MV-4-11 (cell line): Measurements from ENCODE around the gene ERC2.

Experiments used
- DNase-seq: peaks from one replicate; lab custom pipeline; 2025; lab: John Stamatoyannopoulos, UW

Gene ERC2

DNA sequence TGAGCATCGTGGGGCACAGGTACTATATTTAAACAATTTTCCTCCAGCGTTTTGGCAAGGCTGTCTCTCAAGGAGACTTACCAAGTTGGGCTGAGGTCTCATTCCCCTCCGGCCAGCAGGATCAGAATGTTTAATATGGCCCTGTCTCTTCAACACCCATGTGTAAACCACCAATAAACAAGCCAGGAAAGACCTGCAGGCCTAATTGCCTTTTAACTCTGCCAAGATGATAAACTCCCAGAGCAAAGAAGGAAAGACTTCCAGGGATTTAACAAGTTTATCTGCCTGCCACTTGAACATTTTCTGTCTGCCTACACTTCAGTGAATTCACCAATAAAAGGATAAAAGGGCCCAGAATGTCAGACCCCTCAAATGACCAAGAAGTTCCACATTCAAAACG lies 850.9 kb downstream of the ERC2 start:
- no peak for DNase-seq

DNA sequence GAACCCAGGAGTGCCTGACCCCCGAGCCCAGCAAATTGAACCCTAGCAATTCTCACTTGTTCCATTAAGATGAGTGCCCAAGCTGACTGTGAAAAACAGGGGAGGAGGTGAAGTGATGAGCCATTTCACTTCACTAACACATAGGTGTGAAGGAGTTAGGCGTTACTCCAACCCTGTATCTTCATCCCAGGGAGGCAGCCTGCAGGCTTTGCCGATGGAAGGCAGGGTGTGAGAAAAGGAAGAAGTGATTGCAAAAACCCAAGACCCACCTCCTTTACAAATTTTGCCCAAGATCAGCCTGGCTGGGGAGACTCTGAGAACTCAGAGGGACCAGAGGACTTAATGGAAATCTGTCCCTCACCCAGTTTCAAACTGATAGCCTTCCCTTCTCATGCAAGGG lies 851.5 kb downstream of the ERC2 start:
- DNase-seq, result no peak

DNA sequence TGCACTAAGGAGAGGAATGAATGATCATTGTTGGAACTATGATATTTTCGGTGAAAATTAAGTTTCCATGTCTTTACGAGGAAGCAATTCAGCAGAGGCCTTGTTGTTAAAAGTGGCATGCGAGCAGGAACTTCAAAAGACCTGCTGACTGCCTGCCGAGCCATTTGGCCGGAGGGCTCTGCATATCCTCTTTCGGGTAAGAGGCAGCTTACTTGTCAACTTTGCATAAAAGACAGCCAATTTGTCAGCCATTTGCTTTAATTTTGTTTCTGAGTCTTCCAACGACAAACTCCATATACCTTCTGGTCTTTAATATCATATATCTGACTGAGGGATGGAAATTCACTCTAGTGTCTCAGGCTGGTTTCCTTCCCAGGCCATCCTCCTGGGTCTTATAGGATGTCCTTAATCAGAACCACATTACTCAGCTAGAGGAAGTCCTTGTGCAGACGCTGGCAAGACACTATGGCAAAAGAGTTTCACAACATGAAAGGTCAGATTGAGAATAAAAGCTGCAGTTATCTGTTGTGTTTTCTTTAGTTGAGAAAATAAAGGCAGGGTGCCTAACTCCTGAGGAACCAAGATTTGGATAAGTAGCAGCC lies 852.5 kb downstream of the ERC2 start:
- DNase-seq, result peak; percentile 65

DNA sequence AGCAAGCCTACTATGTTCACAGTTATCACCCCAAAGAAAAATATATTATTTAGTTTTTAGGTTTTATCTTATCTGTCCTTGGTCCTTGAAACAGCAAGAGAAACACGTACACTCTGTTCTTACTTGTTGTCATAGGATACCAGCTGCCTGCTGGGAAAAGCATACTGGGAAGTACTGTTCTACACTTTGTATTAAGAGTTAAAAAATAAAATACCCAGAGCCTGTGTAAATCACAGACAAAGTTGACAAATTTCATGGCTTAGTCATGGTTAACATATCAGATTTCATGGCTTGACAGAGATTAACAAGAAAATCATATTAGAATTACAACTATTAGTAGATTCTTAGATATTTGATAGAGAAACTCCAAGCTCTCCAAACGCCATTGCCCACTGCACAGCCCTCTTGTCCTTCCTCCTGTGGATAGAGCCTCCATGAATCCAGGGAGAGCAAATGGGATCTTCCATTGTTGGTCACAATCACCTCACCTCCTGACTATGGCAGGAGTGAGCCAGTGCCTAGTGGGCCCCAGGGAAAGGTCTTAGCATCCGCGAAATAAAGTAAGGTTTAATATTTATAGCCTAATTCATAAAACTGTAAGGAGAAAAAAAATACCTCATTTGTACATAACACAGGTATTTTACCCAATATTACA lies 853.1 kb downstream of the ERC2 start:
- no peak for DNase-seq

DNA sequence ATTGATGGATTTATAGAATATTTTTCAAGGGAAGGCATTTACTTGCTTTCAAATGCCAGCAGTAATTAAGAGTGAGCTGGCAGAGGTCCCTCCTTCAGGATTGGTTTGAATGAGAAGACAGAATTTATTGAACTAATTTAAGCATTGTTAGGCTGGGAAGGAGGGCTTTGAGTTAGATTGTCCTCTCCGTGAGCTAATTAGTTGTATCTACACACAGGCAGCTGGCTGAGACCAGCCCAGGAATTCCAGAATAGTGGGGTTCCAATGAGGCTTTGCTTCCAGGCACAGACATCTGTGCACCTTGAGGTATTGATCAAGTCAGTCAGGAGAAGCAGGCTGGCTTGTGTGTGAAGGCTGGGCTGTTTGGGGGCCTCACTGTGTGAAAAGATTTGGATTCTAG lies 857.1 kb downstream of the ERC2 start:
- DNase-seq, result no peak

DNA sequence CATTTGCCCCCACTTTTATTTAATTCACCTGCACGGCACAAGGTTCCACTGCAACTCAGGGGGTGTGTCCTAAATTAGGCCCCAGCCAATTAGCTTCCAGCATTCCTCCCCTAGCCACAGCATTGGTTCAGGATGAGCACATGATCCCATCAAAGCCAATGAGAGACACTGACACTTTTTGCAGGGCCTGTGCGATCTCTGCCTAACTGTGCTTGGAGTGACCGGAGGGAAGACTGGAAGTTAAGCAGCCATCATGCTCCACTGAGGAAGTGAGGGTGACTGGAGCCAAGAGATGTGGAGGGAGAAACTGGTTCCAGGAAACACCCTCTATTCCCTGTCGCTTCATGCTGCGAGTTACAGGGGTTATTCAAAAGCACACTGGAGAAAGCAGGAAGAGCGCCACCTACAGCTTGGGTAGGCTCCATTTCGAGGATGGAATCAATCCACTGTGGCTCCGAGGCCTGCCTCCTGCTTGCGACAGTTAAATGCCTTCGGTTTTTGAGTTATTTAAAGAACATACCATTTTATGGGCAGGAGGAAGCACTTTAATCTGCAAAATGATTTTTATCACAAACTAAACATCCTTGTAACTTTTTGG lies 858.9 kb downstream of the ERC2 start:
- no peak for DNase-seq

DNA sequence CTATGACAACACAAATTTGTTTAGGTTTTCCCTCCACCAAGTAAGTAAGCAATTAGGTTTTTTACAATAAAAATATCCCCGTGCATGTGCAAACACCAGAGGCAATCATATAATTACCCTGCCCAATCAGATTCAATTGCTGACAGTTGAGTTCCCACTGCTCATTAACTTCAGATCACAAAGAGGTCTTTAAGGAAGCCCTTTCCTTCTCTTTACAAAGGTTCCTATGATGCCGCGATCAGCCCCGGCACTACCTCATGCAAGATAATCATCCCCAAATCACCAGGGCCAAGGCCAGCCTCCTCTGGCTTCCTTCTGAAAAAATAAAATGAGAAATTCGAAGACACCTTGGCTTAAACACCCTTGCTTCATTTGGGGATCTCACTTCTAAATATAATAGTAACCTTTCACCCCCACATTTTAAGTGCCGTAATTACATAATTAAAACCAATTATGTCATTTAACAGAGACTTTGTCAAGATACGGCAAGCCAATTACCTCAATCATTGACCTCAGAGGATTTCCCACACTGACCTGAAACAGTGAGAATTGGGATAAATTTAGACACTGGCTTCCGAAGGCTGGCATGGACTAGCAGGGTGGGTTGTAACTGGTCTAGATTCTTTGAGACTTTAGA lies 859.8 kb downstream of the ERC2 start:
- no peak for DNase-seq

DNA sequence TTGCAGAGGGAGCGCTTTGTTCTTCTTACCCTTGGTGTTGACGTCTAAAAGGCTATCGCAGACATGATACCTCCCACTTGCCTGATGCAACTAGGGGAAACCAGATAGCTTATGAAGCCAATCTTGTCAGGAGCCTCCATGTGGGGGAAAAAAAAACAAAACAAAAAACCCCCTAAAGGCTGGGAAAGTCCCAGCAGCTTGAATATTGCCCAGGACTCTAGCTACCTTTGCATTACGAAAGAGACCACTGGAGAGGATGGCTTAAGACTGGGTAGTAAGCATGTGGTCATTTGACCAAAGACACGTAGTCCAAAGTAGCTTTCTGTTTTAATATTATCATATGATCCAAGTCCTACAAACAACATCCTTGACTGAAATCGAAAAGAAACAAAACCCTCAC lies 860.4 kb downstream of the ERC2 start:
- DNase-seq, result no peak

DNA sequence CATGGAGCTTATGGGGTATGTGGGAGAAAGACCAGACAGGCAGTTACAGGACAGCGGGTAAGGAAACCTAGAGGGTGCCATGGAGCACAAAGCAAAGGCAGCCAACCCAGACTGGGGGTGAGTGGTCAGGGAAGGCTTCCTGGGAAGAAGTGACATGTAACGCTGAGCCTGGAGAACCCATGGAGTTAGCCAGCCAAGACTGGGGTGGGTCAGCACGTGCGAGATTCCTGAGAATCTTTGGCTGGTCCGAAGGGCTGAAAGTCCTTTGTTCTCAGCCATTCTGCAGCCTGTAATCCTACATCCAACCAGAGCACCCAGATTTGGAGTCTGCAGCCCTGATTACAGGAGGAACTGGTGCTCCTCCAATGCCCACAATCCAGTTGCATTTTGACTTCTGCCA lies 861.1 kb downstream of the ERC2 start:
- no peak for DNase-seq

DNA sequence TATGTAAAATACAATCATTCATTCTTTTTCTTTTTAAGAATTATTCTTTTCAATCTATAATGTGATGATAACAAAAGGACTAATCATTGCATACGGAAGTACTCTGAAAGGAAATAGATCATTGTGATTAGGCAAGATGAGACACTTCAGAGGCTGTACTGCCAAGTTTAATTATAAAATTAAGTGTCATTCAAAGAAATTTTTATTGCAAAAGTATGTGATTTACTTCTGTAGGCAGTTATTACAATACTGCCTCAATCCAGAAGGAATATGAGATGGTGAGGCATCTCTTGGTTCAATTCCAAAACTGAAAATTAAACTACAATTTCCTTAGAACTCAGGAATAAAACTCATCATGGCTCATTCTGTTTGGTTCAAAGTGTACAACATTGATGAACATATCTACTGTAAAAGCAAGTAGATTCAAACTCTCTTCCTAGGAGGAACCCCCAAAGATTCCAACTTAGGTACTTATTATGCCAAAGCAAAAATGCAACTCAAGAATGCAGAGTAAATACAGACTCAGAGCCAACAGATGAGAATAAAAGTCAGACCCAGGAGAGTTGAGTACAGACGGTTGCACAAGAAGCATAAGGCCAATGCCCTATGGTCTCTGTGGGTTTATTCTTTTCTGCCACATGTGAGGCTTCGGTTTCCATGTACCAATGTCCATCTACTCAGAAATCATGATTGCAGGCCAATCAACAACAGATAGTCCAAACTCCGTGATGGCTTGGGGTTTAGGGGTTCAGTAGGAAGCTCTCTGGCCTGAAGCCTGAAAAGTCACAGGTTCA lies 862.6 kb downstream of the ERC2 start:
- DNase-seq, result no peak

DNA sequence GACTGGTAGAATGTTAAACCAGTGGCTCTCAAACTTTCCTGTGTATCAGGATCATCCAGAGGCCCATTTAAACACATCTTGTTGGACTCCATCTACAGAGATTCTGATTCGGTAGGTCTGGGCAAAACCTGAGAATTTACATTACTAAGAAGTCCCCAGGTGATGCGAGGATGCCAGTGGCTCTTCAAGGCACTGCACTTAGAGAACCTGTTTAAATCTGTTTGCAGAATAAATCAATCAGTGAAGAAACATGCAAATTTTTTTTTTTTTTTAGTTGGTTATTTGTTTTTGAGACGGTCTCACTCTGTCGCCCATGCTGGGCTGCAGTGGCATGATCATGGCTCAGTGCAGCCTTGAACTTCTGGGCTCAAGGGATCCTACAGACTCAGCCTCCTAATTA lies 863.4 kb downstream of the ERC2 start:
- no peak for DNase-seq

DNA sequence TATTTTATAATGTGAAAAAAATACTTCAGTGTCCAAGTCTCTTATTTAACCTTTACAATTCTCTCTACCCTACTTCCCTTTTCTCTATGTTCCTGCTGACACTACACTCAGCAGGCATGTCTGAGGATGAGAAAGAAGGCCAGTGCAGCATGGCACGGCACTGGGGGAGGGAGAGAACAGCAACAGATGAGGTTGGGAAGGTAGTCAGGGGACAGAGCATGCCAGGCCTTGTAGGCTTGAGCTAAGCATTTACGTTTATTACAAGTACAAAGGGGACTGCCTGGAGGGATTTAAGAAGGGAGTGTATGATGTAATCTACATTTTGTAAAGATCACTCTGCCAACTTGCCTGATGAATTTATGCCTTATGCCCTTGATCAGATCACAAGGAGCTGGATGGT lies 863.9 kb downstream of the ERC2 start:
- no peak for DNase-seq

DNA sequence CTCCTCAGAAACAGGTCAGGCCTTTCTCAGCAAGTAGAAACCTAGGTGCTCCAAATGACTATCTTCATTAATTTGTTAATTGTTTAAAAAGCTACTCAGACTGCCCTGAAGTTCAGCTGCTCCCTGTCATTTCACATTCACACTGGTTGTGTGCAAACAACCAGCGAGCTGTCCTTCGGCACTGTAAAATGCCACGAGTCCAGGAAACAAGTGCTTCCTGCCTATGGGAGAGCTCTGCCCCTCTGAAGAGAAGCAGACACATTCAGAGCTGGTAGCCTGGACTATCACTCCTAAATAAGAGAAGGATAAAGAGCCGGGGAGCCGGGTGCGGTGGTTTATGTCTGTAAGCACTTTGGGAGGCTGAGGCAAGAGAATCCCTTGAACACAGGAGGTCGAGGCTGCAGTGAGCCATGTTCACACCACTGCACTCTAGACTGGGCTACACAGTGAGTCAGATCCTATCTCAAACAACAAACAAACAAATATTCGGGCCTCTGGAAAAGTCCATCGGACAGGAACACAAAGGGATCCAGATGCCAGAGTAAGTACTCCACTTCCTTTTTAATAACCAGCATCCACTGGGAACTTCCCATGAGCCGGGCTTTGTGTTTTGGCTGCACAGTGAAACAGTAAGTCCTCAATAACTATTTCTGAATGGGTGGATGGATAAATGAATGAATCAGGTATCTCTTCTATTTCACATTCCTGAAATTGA lies 866.7 kb downstream of the ERC2 start:
- no peak for DNase-seq

DNA sequence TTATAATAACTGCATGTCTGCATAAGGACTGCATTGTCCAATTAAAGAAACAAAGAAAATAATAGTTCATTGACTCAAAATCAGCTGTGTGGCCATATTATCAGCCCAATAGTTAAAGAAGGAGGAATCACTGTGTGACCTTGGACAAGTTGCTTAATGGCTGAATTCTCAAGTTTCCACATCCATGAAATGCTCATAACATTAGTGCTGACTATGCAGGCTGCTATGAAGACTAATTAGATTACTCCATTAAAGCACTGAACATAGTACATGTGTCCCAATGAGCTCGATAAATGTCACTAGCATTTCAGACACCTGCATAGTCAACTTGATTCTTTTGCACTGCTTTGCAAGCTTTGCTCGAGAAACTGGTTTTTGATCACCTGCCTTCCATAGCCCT lies 870.0 kb downstream of the ERC2 start:
- DNase-seq, result no peak

DNA sequence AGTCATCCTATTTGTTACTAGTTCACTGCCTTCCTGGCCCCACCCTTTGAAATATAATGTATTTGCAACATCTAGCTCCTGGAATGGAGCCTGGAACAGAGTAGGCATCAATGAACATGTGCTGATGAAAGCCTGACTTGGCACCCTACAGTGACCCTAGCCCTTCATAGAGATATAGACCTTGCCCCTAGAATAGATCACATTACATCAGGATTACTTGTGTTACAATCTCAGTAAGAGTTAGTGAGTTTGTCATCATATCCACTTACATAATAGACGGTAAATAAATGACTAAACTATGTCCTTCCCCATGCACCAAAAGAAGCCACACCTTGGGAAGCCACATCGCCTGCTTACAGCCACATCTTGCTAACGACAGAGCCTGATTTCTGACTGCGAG lies 870.6 kb downstream of the ERC2 start:
- DNase-seq, result no peak

DNA sequence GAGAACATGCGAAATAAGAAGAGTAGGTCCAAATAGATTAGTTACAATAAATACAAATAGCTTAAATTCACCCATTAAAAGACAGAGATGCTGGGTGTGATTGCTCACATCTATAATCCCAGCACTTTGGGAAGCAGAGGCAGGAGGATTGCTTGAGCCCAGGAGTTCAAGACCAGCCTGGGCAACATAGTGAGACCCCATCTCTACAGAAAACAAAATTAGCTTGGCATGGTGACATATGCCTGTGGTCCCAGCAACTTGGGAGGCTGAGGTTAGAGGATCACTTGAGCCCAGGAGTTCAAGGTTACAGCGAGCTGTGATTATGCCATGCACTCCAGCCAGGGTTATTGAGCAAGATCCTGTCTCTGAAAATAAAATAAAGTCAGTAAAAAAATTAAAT lies 872.1 kb downstream of the ERC2 start:
- DNase-seq, result no peak

DNA sequence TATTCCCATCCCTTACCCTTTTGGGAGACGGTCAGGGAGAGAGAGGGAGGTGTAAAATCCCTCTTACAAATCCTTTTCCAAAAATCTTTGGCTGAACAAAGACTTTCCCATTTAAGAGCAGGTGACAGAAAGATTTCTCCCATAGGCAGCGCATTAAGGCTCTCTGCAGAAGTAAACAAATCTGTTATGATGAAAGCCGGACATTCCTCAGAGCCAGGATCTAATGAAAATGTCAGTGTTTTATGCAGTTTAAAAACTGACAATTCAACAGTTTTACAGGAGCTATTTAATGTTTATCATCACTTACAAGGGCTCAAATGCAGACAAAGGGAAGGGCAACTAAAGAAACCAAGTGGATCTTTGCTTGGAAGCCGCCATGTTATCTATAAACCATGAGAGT lies 872.8 kb downstream of the ERC2 start:
- no peak for DNase-seq

DNA sequence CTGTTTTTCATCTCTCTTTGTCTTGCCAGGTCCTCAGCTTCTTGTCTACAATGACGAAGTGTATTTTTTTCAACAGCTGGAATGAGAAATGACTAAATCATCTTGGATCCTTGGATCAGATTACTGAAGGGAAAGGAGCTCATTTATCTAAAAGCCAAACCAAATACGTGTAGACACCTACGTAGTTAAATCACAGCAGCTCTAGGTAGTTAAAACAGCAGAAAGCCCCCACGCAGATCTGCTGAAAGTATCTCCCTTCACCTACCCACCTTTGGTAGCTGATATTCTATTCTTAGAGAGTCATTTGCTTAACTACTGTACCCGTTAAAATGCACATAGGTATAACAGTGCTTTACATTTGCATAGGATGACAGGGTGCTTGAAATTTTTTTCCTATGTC lies 875.7 kb downstream of the ERC2 start:
- no peak for DNase-seq

DNA sequence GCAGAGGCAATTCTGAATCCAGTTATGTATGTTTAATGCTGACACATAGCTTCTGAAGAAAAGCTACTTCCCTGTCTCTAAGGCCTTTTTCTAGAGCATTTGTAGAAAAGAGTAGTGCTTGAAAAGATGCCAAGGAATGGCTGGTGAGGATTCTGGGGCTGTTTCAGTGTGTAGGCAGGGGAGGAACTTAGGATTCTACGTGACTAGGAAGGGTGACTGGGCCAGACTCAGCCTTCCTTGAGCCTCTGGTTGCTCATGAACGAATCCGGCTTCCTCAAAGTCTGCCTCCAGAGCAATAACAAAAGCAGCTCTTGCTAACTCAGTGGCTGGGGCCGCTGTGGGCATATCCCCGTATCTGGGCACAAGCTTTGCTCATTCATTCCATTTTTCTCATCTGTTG lies 876.4 kb downstream of the ERC2 start:
- no peak for DNase-seq

DNA sequence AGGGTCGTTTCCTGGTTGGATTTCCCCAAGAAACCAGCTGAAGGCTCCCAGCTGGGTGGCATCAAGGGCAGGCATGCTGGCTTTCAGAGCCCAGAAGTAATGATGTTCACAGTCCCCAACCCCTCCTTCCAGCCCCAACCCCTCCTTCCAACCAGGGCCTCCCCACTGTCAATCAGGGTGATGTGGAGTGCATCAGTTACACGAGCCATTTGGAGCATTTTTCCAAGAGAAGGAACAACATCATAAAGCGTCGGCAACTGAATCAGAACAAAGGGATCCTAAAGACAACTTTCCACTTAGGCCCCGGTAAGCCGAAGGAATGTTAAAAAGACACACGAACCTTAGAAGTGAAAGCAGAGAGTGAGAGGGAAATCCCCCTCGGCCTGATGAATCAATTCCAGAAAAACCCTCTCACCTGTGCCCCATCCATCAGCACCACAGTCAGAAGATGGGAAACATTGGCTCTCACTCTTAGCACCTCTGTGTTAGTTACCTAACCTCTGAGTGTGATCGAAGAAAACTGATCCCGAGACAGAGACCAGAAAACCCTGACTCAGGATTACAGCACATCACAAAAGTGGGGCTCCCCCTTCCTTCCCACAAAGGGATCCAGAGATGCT lies 880.0 kb downstream of the ERC2 start:
- DNase-seq, result no peak

DNA sequence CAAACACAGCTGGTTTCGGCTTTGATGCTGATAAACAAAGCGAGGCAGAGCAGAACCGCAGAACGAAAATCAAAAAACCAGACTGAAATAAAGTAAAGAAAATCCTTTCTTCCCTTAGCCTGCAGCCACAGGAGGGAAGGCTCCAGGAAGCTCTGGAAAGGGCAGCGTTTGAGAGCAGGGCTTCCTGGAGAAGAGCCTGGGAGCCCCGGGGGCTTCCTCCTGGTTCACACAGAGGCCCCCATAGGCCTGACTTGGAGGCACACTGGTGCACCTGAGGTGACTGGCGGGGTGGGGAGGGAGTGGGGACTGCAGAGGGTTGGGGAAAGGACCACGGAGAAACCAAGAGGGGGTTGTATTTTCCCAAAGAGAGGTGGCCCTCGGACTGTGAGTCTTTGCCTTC lies 882.4 kb downstream of the ERC2 start:
- DNase-seq, result no peak
